Lower leg skin (tissue), 3 donors: ENCODE data around the gene ISM1.

Experiments used
- POLR2A ChIP-seq, 2 donors: fragments of 450-650 bp; IDR thresholded peaks; one replicate each; pipeline ENCODE4 v1.6.1; 2016 to 2017; ENCODE audit warnings: antibody characterized with exemption in 2 of 2, mild to moderate bottlenecking in 1 of 2, moderate library complexity in 1 of 2
- TF ChIP-seq, protein P1 (sequence below), 3 donors: fragments of 450-650 bp; IDR thresholded peaks; one replicate each; pipeline ENCODE4 v1.5.1; 2016; ENCODE audit warnings: antibody characterized with exemption in 3 of 3, mild to moderate bottlenecking in 3 of 3, moderate library complexity in 2 of 3

GRCh38 chr20:13213335-13213734, 7.7 kb upstream of the ISM1 start:
- TF ChIP-seq, protein P1, sequence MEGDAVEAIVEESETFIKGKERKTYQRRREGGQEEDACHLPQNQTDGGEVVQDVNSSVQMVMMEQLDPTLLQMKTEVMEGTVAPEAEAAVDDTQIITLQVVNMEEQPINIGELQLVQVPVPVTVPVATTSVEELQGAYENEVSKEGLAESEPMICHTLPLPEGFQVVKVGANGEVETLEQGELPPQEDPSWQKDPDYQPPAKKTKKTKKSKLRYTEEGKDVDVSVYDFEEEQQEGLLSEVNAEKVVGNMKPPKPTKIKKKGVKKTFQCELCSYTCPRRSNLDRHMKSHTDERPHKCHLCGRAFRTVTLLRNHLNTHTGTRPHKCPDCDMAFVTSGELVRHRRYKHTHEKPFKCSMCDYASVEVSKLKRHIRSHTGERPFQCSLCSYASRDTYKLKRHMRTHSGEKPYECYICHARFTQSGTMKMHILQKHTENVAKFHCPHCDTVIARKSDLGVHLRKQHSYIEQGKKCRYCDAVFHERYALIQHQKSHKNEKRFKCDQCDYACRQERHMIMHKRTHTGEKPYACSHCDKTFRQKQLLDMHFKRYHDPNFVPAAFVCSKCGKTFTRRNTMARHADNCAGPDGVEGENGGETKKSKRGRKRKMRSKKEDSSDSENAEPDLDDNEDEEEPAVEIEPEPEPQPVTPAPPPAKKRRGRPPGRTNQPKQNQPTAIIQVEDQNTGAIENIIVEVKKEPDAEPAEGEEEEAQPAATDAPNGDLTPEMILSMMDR (IDR thresholded peaks at IDR 0.05): no peak
- TF ChIP-seq POLR2A (IDR thresholded peaks at IDR 0.05): no peak
